Calu3 (cell line): ENCODE measurements around the gene ZKSCAN5. TPM values are rescaled to one million over a fixed set of nuclear protein-coding genes. Genes with fewer than 3 reads are reported as not detected.
"Not testable (repeated sequence)": the region's sequence is repeated elsewhere in the genome, so short reads cannot be mapped to it uniquely, and the experiment has no call there.

Experiments used
- BruUV-seq: library from RNA; stranded (reverse); fragments of 400-500 nt; replicated peaks from 2 replicates; lab custom pipeline; 2021; lab: Mats Ljungman, UMichigan
- CTCF ChIA-PET: fragments of 300-600 bp; sonication (Branson Sonifier 250); formaldehyde crosslinking; loops from one replicate; lab custom pipeline; 2022; ENCODE audit warnings: antibody characterized with exemption; lab: Charles Lee
- DNase-seq: peaks from one replicate; pipeline ENCODE4 v3.0.0; 2022
- H3K27ac Mint-ChIP-seq: one replicate; pipeline ENCODE4 v1.8.0; 2022; ENCODE audit warnings: mixed read lengths; ENCODE audit not compliant: unreplicated experiment
- H3K27me3 Mint-ChIP-seq: one replicate; pipeline ENCODE4 v1.8.0; 2022; ENCODE audit warnings: mixed read lengths; ENCODE audit not compliant: unreplicated experiment
- H3K36me3 Mint-ChIP-seq: one replicate; pipeline ENCODE4 v1.8.0; 2022; ENCODE audit warnings: mild to moderate bottlenecking, moderate library complexity, mixed read lengths; ENCODE audit not compliant: insufficient read depth, unreplicated experiment
- H3K4me1 Mint-ChIP-seq: one replicate; pipeline ENCODE4 v1.8.0; 2022; ENCODE audit warnings: mild to moderate bottlenecking, low read depth, mixed read lengths; ENCODE audit not compliant: unreplicated experiment
- H3K4me3 Mint-ChIP-seq: one replicate; pipeline ENCODE4 v1.8.0; 2022; ENCODE audit warnings: mild to moderate bottlenecking, low read depth, moderate library complexity, mixed read lengths; ENCODE audit not compliant: unreplicated experiment
- H3K9me3 Mint-ChIP-seq: one replicate; pipeline ENCODE4 v1.8.0; 2022; ENCODE audit warnings: low read depth, mixed read lengths; ENCODE audit not compliant: unreplicated experiment
- intact Hi-C: fragments of 100-400 bp; cut with micrococcal nuclease; formaldehyde crosslinking; loops from one replicate; pipeline ENCODE4 v1.10.0; 2022; ENCODE audit not compliant: unreplicated experiment
- total RNA-seq: library from RNA; stranded (reverse); gene quantifications from 2 replicates; pipeline ENCODE4 v1.2.3, GENCODE V29; 2022
- TF ChIP-seq, protein P1 (sequence below): fragments of 200-600 bp; IDR thresholded peaks from one replicate; pipeline ENCODE4 v1.8.0; 2022; ENCODE audit warnings: antibody characterized with exemption; ENCODE audit not compliant: unreplicated experiment

The ZKSCAN5 gene
- total RNA-seq, 1 experiment from 2014 or later, result 6.1 TPM

DNA sequence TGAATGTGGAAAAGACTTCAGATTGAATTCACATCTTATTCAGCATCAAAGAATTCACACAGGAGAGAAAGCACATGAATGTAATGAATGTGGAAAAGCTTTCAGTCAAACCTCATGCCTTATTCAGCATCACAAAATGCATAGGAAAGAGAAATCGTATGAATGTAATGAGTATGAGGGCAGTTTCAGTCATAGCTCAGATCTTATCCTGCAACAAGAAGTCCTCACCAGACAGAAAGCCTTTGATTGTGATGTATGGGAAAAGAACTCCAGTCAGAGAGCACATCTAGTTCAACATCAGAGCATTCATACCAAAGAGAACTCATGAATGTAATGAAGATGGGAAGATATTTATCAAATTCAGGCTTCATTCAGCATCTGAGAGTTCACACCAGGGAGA is 68.8 kb downstream of the ZKSCAN5 start:
- Mint-ChIP-seq H3K4me1 (no peaks in the 10 kb centered on the region), H3K4me3 (no peak overlapping the region), H3K27ac (no peak overlapping the region), H3K36me3 (no peaks in the 10 kb centered on the region), H3K27me3 (peaks cover 29% of the 10 kb centered on the region), H3K9me3 (no peaks in the 10 kb centered on the region)
- BruUV-seq, result no TSS peak
- intact Hi-C loops, result no loop called here
- no peak for DNase-seq
- CTCF ChIA-PET, result no interaction called here
- TF ChIP-seq, protein P1, sequence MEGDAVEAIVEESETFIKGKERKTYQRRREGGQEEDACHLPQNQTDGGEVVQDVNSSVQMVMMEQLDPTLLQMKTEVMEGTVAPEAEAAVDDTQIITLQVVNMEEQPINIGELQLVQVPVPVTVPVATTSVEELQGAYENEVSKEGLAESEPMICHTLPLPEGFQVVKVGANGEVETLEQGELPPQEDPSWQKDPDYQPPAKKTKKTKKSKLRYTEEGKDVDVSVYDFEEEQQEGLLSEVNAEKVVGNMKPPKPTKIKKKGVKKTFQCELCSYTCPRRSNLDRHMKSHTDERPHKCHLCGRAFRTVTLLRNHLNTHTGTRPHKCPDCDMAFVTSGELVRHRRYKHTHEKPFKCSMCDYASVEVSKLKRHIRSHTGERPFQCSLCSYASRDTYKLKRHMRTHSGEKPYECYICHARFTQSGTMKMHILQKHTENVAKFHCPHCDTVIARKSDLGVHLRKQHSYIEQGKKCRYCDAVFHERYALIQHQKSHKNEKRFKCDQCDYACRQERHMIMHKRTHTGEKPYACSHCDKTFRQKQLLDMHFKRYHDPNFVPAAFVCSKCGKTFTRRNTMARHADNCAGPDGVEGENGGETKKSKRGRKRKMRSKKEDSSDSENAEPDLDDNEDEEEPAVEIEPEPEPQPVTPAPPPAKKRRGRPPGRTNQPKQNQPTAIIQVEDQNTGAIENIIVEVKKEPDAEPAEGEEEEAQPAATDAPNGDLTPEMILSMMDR, result no peak

- TF ChIP-seq, protein P1, result no peak
- H3K27ac Mint-ChIP-seq, result no peak overlapping the region
Observed at GRCh38 chr7:99576251-99576650, 71.8 kb downstream of the ZKSCAN5 start.

DNA sequence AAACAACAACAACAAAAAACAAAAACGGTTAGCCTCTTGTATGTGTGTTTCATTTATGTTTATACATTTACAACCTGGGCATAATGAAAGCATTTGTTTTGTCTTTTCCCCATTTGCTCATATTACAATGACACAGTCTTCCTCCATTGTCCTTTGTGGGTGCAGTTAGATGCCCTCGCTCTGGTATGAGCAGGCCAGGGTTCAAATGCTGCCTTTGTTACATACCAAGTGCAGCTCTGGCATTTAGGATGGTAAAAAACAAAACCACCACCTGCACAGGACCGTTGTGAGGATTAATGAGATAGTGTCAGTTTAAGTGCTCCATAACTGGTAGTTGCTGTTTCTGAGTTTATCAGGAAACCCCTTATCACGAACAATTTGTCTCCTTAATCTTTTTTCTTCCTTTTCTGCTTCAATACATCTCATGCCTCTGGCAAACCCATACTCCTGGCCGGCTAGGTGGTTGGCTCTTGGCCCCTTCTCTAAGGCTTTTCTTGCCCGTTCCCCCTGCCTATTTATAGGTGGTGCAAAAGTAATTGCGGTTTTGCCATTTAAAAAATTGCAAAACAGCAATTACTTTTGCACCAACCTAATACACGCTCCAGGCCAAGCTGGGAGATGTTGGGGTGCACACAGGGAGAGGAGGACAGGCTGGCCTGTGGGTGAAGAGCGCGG is 75.0 kb downstream of the ZKSCAN5 start:
- BruUV-seq, result no TSS peak
- CTCF ChIA-PET, result no interaction called here
- Mint-ChIP-seq H3K4me3 (peak overlapping the region; percentile 61), H3K36me3 (no peaks in the 10 kb centered on the region), H3K9me3 (no peaks in the 10 kb centered on the region), H3K27me3 (peaks cover 36% of the 10 kb centered on the region), H3K4me1 (no peaks in the 10 kb centered on the region), H3K27ac (no peak overlapping the region)
- no peak for DNase-seq
- TF ChIP-seq, protein P1, result no peak
- intact Hi-C loops, result no loop called here

More at GRCh38 chr7:99576251-99576650, 71.8 kb downstream of the ZKSCAN5 start:
- H3K36me3 Mint-ChIP-seq, result no peaks in the 10 kb centered on the region
- intact Hi-C loops, result no loop called here
- H3K9me3 Mint-ChIP-seq, result no peaks in the 10 kb centered on the region
- peaks cover 33% of the 10 kb centered on the region for H3K27me3 Mint-ChIP-seq
- no peak for DNase-seq
- no peak overlapping the region for H3K4me3 Mint-ChIP-seq
- BruUV-seq, result no TSS peak
- H3K4me1 Mint-ChIP-seq, result no peaks in the 10 kb centered on the region
- CTCF ChIA-PET, result no interaction called here

- DNase-seq, result peak; percentile 46
- H3K36me3 Mint-ChIP-seq, result no peaks in the 10 kb centered on the region
- BruUV-seq, result no TSS peak
- CTCF ChIA-PET, result interaction anchor here (0.8 to 1.6 kb wide), 2 partner anchors 55 to 75 kb away, joined by 3 to 5 read pairs; partner anchors contain the start of gene ZKSCAN5
- intact Hi-C loops, result no loop called here
- H3K27ac Mint-ChIP-seq, result no peak overlapping the region
- TF ChIP-seq, protein P1, result peak; percentile 18
- H3K9me3 Mint-ChIP-seq, result no peaks in the 10 kb centered on the region
- H3K4me1 Mint-ChIP-seq, result no peaks in the 10 kb centered on the region
- peaks cover 38% of the 10 kb centered on the region for H3K27me3 Mint-ChIP-seq
- H3K4me3 Mint-ChIP-seq, result peak overlapping the region; percentile 61
Observed at GRCh38 chr7:99579956-99580777, 75.7 kb downstream of the ZKSCAN5 start.

DNA sequence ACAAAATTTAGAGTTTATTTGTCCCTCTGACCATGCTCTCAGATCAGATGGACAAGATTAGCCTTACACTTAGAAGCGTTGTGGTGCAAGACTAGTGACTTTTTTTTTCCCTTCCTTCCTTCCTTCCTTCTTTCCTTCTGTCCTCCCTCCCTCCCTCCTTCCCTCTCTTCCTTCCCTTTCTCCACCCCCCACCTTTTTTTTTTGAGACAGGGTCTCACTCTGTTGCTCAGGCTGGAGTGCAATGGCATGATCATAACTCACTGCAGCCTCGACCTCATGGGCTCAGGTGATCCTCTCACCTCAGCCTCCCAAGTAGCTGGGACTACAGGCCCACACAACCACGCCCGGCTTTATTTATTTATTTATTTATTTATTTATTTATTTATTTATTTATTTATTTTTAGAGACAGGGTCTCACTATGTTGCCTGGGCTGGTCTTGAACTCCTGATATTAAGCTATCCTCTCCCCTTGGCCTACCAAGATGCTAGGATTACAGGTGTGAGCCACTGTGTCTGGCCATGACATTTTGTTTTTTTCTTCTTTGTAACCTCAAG is 76.4 kb downstream of the ZKSCAN5 start:
- H3K27ac Mint-ChIP-seq, intact Hi-C loops, H3K9me3 Mint-ChIP-seq, H3K4me1 Mint-ChIP-seq, H3K36me3 Mint-ChIP-seq, BruUV-seq, DNase-seq: not testable (repeated sequence)
- Mint-ChIP-seq H3K27me3 (peaks cover 42% of the 10 kb centered on the region), H3K4me3 (peak overlapping the region; percentile 61)
- CTCF ChIA-PET, result interaction anchor here (0.8 to 1.6 kb wide), 2 partner anchors 55 to 76 kb away, joined by 3 to 5 read pairs; partner anchors contain the start of gene ZKSCAN5
